Right lung (tissue), 5 donors: ENCODE measurements around the gene GTF3C5. TPM values are rescaled to one million over a fixed set of nuclear protein-coding genes. Genes with fewer than 3 reads are reported as not detected.
"Not testable (repeated sequence)": the region's sequence is repeated elsewhere in the genome, so short reads cannot be mapped to it uniquely, and the experiment has no call there.

Source experiments
- DNase-seq, 2 donors: peaks; one replicate each; pipeline ENCODE4 v3.0.0-alpha.2; 2013
- polyA plus RNA-seq, 5 donors: library from polyadenylated mRNA; unstranded; fragments of 120-200 nt; gene quantifications; one replicate each; pipeline versions ENCODE4 v1.2.1 to v1.2.3, GENCODE V29; 2013; ENCODE audit warnings: inconsistent platforms in 1 of 5, low replicate concordance in 1 of 5; ENCODE audit not compliant: insufficient read length in 5 of 5, insufficient read depth in 1 of 5

The GTF3C5 gene
- polyA plus RNA-seq, 5 donors: 59.8 to 69.5 (median 66.5) TPM

DNA sequence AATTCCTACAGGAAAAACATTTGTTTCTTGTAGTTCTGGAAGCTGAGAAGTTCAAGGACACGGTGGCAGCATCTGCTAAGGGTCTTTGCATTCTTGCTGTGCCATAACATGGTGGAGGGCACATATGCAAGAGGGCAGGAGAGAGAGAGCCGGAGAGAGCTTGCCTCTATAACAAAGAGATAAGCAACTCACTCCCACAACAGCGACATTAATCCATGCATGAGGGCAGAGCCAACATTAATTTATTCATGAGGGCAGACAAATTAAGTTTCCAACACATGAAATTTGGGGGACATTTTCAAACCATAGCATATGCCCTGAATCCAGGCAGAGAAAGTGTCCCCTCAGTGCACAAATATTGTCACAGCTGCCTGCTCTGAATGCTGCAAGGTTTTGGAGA lies 4.4 kb upstream of the GTF3C5 start:
- DNase-seq: no peak

DNA sequence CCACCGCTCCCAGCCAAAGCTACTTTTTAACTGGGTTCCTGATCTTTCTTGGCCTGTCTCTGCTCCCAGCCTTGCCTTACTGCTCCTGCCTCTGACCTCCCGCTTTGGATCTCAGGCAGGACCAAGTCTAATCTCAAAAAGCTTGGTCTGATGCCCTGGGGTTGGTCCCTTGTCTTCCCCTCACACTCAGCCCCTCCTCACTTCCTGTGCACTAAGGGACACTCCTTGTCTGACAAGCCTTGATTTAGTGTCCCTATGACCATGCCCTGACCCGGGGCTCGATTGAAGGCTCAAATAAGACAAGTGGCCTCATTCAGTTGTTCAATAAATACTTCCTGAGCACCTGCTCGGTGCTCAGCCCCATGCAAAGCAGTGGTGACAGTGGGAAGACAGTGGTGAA lies 3.7 kb upstream of the GTF3C5 start:
- DNase-seq: no peak

DNA sequence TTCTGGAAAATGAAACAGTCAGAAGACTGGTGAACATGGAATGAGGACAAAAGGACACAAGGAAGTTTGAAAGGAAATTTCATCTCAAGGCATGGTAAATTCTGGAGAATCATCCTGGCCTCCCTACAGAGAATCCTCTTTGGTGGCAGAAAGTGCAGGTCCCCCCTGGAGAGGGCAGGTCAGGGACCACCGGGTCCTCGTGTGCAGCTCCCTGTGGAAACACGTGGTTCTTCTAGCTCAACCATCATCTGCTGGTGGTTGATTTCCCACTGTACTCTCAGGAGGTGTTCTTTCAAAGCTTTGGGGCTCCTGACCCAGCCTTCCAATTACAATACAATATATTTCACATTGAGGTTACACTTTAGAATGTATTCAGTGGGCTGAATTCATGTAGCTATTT lies 2.6 kb upstream of the GTF3C5 start:
- no peak for DNase-seq

DNA sequence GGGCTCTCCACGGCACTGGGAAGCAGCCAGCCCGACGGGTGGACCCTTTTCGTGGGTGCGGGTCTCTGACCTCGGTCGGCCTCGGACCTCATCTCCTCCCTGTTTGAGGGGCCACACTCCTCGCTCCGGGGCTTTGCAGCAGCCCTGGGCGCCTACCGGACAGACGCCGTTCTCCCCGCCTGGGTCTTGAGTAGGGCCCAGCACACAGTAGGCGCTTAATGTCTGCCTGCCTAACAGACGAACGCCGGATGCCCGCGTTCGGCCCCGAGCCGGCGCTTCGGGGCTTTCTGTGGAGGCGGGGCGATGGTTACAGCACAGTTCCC lies 842 bp upstream of the GTF3C5 start:
- no peak for DNase-seq

DNA sequence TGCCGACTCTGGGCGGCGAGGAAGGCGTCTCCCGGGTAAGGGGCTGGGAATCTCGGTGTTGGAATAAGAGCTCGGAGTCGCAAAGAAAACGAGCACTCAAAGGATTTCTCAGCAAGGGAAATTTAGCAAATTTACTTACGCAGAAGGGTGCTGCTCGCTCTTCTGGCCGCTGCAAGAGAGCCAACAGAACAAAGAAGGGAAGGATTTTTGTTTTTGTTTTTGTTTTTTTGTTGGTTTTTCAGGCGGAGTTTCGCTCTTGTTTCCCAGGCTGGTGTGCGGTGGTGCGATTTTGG lies 279 bp downstream of the GTF3C5 start:
- DNase-seq: no peak

DNA sequence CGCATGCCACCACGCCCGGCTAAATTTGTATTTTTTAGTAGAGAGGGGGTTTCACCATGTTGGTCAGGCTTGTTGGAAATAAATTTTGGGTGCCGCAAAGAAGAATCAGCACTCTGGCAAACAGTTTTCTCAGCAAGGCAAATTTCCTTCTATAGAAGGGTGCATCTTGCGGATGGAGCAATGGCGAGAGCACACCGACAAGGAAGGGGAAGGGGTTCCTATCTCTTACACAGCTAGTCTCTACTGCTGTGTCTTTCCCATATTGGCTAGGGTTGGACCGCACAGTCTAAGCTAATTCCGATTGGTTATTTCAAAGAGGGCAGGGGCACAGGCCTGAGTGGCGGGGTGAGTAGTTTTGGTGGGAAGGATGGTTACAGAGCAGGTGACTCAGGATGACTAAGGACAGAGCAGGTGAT lies 707 bp downstream of the GTF3C5 start:
- no peak for DNase-seq

DNA sequence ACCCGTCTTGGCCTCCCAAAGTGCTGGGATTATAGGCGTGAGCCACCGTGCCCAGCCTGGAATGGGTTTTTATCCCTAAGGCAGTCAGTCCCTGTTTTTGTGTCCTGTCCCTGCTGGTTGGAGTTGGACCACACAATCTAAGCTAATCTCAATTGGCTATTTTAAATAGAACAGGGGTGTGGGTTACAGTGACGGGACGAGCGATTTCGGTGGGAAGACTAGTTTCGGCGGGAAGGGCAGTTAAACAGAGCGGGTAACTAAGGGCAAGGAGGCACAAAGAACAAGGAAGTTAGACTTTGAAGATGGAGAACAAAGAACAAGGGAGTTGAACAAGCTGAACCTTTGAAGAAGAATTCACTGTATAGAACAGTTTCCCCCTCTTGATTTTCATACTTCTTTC lies 1.4 kb downstream of the GTF3C5 start:
- no peak for DNase-seq

DNA sequence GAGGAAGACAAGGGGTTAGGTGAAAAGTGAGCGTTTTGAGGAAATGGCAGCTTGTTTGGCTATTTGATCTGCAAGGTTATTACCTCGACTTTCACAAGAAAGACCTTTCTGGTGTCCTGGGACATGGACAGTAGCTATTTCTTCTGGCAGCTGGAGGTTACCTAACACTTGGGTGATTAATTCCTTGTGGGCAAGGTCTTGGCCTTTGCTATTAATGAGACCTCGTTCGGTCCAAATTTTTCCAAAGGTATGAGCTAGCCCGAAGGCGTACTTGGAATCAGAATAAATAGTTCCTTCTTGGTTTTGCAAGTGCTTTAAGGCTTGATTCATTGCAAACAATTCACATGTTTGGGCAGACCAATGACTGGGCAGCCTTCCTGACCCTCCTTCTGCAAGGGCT lies 4.9 kb downstream of the GTF3C5 start:
- no peak for DNase-seq

DNA sequence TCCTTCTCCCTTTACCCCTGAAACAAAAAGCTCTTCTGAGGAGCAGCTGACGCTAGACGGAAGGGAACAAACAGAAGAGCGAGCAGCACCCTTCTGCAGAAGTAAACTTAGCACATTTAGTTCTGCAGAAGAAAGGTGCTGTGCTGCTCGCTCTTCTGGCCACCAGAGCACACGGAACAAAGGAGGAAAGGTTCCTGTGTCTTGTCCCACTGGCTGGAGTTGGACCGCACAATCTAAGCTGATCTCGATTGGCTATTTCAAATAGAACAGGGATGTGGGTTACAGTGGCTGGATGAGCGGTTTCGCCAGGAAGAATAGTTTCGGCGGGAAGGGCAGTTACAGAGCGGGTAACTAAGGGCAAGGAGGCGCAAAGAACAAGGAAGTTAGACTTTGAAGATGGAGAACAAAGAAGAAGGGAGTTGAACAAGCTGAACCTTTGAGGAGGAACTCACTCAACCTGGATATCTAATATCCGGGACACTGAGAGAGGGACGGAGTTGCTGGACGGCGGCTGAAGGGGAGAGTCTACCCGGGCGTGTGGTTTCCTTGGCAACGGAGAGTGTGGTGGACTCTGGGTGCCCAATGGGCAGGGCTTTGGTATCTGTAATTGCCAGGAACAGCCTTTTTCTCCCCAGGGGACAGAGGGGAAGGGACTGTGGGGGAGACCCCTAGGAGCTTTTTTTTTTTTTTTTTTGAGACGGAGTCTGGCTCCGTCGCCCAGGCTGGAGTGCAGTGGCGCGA lies 7.1 kb downstream of the GTF3C5 start:
- no peak for DNase-seq

DNA sequence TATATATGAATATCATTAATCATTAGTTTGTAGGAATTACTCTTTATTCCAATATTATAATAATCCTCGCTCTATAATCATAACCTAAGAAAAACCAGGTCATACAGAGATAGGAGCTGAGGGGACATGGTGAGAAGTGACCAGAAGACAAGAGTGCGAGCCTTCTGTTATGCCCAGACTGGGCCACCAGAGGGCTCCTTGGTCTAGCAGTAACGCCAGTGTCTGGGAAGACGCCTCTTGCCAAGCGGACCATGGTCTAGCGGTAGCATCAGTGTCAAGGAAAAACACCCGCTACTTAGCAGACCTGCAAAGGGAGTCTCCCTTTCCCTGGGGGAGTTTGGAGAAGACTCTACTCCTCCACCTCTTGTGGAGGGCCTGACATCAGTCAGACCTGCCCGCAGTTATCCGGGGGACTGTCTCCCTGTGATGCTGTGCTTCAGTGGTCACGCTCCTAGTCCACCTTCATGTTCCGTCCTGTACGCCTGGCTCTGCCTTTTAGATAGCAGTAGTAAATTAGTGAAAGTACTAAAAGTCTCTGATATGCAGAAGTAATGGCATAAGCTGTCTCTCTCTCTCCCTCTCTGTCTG lies 10.2 kb downstream of the GTF3C5 start:
- DNase-seq: not testable (repeated sequence)

DNA sequence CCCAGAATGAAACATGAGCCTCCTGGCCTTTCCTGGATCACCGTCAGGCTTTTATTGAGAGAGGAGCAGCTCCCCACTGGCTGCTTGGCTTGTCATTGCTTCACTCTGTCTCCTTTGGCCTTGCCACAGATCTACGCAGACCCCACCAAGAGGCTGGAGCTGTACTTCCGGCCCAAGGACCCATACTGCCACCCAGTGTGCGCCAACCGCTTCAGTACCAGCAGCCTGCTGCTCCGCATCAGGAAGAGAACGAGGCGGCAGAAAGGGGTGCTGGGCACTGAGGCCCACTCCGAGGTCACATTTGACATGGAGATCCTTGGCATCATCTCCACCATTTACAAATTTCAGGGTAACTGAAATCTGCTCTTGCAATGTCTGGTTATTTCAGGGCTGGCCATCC lies 11.2 kb downstream of the GTF3C5 start:
- DNase-seq: no peak

DNA sequence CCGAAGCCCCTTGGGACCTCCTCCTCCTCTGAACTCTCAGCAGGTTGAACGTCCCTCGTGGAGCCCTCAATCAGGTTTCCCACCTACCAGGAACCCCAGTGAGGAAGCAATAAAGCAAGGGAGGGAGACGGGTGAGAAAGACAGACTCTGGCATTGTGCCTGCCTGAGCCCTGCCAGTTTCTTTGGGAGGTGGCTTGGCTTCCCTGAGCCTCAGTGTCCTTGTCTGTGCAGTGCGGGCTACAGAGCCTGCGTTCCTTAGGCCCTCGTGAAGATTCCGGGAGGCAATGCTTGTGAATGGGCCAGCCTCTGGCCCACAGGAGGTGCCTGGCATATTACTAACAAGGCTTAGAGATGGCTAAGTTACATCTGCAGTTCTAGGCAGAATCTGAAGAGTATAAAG lies 11.9 kb downstream of the GTF3C5 start:
- no peak for DNase-seq

DNA sequence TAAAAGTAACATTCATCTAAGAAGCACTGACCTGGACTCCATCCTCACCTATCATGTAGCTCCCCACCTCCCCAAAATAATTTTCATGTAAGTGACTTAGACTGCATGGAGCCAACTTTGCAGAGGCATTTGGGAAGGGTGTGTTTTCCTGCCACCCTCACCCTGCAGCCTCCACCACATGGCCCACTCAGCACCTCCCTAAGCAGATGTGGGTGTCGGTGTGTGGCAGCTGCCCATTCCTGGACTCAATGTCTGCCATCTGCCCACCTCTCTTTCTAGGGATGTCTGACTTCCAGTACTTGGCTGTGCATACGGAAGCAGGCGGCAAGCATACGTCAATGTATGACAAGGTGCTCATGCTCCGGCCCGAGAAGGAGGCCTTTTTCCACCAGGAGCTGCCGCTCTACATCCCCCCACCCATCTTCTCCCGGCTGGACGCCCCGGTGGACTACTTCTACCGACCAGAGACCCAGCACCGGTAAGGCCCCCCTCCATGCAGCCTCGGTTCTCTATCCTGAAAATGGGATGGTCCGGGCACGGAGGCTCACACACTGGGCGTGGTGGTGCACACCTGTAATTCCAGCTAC lies 12.7 kb downstream of the GTF3C5 start:
- DNase-seq: no peak

DNA sequence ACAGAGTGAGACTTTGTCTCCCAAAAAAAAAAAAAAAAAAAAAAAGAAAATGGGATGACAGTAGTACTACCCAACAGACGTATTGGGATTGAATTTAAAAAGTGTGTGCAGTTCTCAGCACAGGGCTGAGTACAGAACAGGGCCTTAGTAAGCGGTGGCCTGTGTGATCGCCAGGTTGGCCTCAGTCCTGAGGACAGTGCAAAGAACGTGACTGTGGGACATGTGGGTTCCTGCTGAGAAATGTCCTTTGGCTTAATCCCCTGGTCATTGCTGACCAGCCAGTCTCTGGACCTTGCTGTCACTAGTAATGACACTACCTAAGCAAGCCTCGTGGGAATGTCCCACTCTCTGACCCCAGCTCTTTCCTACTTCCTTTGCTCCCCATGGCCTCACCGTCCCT lies 13.3 kb downstream of the GTF3C5 start:
- no peak for DNase-seq

DNA sequence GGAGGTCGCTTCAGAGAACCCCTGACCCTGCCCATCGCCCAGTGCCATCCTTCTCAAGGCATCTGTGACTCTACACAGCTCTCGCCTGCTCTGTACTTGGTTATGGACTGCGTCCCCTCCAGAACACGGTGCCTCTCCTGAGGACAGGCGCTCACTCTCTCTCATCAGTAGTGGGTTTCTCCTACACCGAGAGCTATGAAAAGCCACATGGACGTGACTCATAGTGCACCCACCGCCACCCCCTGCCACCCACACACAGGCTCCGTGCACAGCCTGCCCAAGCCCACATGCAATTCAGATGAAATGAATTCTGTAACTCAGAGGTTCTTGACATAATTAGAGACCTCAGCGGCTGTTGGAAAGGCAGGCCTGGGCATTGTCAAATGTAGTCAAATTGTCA lies 13.9 kb downstream of the GTF3C5 start:
- no peak for DNase-seq

DNA sequence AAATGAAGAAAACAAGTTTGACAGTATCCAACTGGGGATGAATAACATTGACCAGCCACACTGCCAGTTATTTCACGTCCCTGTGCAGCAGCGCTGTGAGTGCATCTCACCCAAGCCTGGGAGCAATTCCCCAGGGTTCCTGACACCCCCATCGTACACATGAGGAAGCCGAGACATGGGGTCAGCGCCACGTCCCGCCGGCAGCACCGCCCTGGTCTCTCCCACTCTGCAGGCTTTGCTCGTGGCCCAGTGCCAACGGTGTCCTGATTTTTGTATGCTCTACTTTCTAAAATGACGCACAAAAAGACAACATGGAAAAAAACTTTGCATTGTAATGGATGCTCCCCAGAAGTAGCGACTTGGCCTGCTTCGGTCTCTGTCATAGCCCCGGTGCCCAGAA lies 14.3 kb downstream of the GTF3C5 start:
- no peak for DNase-seq

DNA sequence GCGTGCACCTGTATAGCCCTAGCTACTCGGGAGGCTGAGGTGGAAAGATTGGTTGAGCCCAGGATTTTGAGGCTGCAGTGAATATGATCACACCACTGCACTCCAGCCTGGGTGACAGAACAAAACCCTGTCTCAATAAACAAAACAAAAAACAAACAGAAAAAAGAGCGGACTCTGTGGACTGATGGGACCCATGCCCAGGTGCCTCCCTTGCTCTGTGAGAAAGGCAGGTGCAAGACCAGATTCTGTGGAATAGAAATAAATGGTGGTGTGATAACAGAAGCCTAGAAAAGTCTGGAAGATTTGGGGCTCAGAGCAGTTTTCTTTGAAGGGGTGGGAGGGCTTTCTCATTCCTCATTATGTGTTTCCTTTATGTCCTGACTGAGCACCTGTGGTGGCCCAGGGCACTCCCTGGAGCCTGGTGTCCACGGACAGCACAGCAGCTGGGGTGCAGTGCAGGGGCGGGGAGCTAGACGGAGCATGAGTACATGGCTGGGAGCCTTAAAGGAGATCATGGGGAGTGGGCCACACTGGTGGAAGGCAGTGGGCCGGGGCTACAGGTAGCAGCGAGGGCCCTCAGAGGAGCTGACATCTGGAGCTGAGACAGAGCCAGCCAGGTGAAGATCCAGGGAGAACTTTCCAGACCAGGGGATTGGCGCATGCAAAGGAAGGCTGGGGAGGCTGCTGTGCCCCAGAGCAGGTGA lies 15.6 kb downstream of the GTF3C5 start:
- no peak for DNase-seq

DNA sequence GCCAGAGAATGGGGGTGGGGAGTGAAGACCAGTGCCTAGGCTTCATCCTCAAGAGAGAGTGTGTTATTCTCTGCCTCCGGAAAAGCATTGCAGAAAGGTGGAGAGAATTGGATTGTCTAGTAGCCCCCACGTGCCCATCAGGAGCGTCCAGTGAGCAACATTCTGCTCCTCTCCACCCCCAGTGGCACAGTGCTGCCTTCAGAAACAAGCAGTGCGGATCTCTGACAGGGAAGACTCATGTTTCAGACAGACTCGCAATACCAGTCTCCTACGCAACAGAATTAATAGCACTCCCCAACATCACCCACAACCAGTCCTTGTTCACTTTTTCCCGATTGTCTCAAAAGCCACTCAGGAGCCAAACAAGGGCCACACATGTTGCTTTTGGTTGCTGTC lies 16.1 kb downstream of the GTF3C5 start:
- no peak for DNase-seq

DNA sequence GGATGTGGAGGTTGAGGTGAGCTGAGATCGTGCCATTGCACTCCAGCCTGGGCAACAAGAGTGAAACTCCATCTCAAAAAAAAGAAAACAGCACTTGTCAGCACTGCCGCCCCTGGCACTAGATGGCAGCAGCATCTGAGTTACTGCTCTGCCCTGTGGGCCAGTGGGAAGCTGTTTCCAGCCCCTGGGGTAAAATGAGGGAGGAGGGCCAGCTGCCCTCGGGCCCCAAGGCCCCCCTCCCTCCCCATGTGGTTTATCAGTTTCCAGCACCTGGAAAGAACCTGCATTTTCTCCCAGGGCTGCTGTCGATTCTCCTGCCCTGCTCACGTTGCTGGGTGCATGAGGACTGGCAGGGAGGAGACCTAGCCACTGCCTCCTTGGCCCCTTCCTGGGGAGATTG lies 17.8 kb downstream of the GTF3C5 start:
- DNase-seq: no peak

DNA sequence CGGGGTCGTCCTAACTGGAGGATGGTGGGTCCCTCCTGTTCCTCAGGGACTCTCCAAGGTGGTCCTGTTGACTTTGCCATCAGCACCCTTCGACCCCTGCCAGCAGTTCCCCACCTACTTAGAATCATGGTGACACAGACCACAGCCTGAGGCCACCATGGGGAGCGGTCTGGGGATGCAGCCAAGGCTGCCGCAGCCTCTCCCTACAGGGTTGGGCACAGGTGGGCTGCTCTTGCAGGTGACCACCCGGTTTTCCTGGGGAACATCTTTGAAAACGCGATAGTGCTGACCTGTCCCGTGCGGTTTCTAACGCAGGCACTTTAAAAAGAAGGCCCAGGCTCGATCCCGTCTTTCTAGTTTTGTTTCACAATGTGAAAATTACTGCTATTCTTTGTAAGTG lies 18.2 kb downstream of the GTF3C5 start:
- no peak for DNase-seq

DNA sequence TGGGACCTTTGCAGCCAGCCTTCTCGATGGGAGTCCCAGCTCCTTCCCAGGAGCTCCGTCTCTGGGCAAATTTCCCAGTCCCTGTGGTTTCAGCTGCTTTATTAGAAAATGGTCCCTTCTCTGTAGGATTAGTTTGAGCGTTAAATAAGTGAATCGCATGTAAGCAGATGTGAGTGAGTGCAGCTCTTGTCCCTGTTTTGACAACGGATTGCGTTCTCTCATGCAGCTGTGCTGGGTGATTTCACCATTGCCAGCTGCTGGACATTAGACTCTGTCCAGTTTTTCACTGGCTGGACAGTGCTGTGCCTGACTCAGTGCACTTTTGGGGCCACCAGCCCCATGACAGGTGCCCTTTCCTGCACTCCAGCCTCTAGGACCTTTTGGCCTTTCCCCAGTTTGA lies 19.3 kb downstream of the GTF3C5 start:
- DNase-seq: no peak

DNA sequence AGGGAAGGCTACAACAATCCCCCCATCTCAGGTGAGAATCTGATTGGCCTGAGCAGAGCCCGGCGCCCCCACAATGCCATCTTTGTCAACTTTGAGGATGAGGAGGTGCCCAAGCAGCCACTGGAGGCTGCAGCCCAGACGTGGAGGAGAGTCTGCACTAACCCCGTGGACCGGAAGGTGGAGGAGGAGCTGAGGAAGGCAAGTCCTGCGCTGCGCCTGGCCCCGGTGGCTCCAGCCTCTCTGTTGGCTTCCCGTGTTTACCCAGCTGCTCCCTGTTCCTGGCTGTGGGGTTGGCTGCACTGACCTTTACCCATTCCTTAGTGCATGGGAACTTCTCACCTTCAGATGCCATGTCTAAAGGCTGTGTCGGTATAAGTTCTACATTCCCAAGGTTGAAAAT lies 20.0 kb downstream of the GTF3C5 start:
- no peak for DNase-seq

DNA sequence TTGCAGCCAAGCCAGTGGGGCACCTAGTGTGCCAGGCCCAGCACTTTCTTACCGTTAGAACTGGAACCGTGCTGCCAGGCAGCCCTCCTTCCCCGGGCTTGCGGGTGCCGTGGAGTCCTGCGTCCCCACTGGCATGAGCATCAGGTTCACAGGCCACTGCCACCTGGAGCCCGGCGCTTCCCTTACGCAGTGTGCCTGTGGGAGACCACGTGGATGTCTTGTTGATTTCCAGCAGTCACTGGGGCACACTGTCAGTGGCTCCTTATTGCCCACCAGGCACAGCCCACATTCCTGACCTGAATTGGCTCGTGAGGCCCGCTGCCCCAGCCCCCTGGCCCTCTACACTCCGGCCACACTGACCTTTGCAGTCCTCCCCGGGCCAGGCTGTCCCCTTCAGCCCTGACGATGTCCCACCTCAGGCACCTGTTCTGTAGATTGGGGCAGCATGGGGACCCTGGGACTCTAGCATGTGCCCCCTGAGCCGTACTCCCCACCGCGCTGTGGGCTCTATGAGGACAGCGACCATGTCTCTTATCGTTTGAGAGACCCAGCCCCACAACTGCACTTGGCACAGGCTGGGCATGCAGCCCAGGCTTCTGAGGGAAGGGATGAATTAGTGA lies 20.6 kb downstream of the GTF3C5 start:
- DNase-seq: no peak
